Fibroblast of lung (primary cell): ENCODE data around the gene ASB3.

Experiments
- CTCF ChIP-seq, 2 donors: IDR thresholded peaks in 1 of 2; conservative IDR thresholded peaks in 1 of 2; 1 replicate in 1 of 2; 2 replicates in 1 of 2; pipeline ENCODE4 v1.5.1; 2011 to 2012; ENCODE audit warnings: low read length in 2 of 2, control low read depth in 1 of 2, inconsistent platforms in 1 of 2, low read depth in 1 of 2, mild to moderate bottlenecking in 1 of 2
- EZH2 ChIP-seq: IDR thresholded peaks from 2 replicates; pipeline ENCODE4 v1.5.1; 2012; ENCODE audit warnings: low read length, control low read depth, mild to moderate bottlenecking; ENCODE audit errors: missing control alignments

GRCh38 chr2:53632714-53633113 is 154.0 kb downstream of the ASB3 start:
- TF ChIP-seq EZH2 (no peak), CTCF (conservative IDR thresholded peaks at IDR 0.05 in 1 of 2, IDR thresholded peaks at IDR 0.05 in 1 of 2; ENCODE audit: low read depth in 1 of 2, low read length in 2 of 2) (no peak)
